Natural killer cell (primary cell): ENCODE data around the gene RNF222. TPM values are rescaled to one million over a fixed set of nuclear protein-coding genes. Genes with fewer than 3 reads are reported as not detected.

Experiments used
- ATAC-seq, 3 donors: fragments of 150-1000 bp in 2 of 3; fragments of 200-7000 bp in 1 of 3; cut with Tn5 transposase; 1 replicate in 1 of 3; 2 replicates in 2 of 3; pipeline ENCODE4 v1.10.0; 2021; ENCODE audit warnings: mild to moderate bottlenecking in 2 of 3, moderate library complexity in 2 of 3
- DNase-seq, 2 donors: peaks; one replicate each; pipeline versions ENCODE4 v3.0.0 to v3.0.0-alpha.2; 2013 to 2021; ENCODE audit warnings: mixed read lengths in 1 of 2
- H3K27ac ChIP-seq: one replicate; pipeline ENCODE4 v1.5.1; 2013; ENCODE audit warnings: mild to moderate bottlenecking, low read length
- H3K27me3 ChIP-seq: one replicate; pipeline ENCODE4 v1.6.1; 2013; ENCODE audit warnings: low read length; ENCODE audit not compliant: control insufficient read depth, insufficient read depth
- H3K36me3 ChIP-seq: one replicate; pipeline ENCODE4 v1.6.1; 2013; ENCODE audit warnings: low read length; ENCODE audit not compliant: control insufficient read depth, insufficient read depth
- H3K4me1 ChIP-seq: one replicate; pipeline ENCODE4 v1.6.1; 2013; ENCODE audit warnings: low read length; ENCODE audit not compliant: control insufficient read depth, insufficient read depth
- H3K4me3 ChIP-seq: one replicate; pipeline ENCODE4 v1.5.1; 2013; ENCODE audit warnings: low read length
- H3K9me3 ChIP-seq: one replicate; pipeline ENCODE4 v1.6.1; 2013; ENCODE audit warnings: low read length; ENCODE audit not compliant: control insufficient read depth, insufficient read depth
- H3K27ac Mint-ChIP-seq, 2 donors: one replicate each; pipeline ENCODE4 v1.8.0; 2022; ENCODE audit warnings: mild to moderate bottlenecking in 2 of 2, mixed read lengths in 2 of 2, moderate library complexity in 1 of 2
- H3K27me3 Mint-ChIP-seq, 2 donors: one replicate each; pipeline ENCODE4 v1.8.0; 2022; ENCODE audit warnings: low read depth in 2 of 2, mixed read lengths in 2 of 2
- H3K36me3 Mint-ChIP-seq: one replicate; pipeline ENCODE4 v1.8.0; 2022; ENCODE audit warnings: mixed read lengths
- H3K4me1 Mint-ChIP-seq, 2 donors: one replicate each; pipeline ENCODE4 v1.8.0; 2022; ENCODE audit warnings: mixed read lengths in 2 of 2
- H3K4me3 Mint-ChIP-seq: one replicate; pipeline ENCODE4 v1.8.0; 2022; ENCODE audit warnings: mild to moderate bottlenecking, moderate library complexity, mixed read lengths
- H3K9me3 Mint-ChIP-seq, 2 donors: one replicate each; pipeline ENCODE4 v1.8.0; 2022; ENCODE audit warnings: mixed read lengths in 2 of 2
- WGBS: methylation state at CpG from one replicate; pipeline ENCODE4 v1.1.7; 2013; ENCODE audit warnings: missing lambda C conversion rate; ENCODE audit not compliant: insufficient coverage; 5-methylcytosine and 5-hydroxymethylcytosine counted together
- intact Hi-C: fragments of 100-400 bp; cut with micrococcal nuclease; formaldehyde crosslinking; loops from one replicate; pipeline ENCODE4 v1.14.2; 2022
- total RNA-seq, 4 donors: library from RNA; stranded (reverse); fragments of 120-200 nt in 1 of 4; gene quantifications; one replicate each; pipeline versions ENCODE4 v1.2.3 to v1.2.4, GENCODE V29; 2013 to 2022
- TF ChIP-seq, protein P1 (sequence below): fragments of 200-600 bp; IDR thresholded peaks from one replicate; pipeline ENCODE4 v1.8.0; 2022; ENCODE audit warnings: antibody characterized with exemption

The RNF222 gene
- total RNA-seq, 3 donors from 2014 or later (not counting 1 experiment from before 2014, with no cell fraction given): 0.35 to 1.1 (median 0.52) TPM

DNA sequence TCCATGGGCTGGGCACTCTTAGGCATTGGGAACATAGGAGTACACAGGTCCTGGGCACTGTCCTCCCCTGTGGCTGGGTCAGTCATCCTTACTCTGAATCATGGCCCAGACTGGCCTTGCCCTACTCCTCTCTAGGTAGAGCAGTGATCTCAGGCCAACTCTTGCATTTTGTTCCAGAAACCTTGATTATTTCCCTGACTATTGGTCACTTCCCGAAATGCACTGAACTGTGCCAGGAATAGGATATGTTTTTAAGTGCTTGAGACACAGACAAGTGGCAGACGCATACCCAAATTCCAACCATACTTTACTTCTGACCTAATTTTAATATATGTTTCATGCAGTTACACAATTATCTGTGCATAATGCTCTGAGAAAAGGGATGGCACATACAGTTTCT lies 31.4 kb downstream of the RNF222 start:
- no peaks in the 10 kb centered on the region for H3K4me1 Mint-ChIP-seq

GRCh38 chr17:8365143-8365542 lies 32.5 kb downstream of the RNF222 start:
- Histone ChIP-seq H3K27ac (no peak overlapping the region), H3K27me3 (no peaks in the 10 kb centered on the region), H3K36me3 (peaks cover 12% of the 10 kb centered on the region), H3K9me3 (no peaks in the 10 kb centered on the region), H3K4me1 (no peaks in the 10 kb centered on the region), H3K4me3 (no peak overlapping the region)
- intact Hi-C loops: no loop called here
- H3K9me3 Mint-ChIP-seq: no peaks in the 10 kb centered on the region
- peaks cover 0 to 3% of the 10 kb centered on the region in 2 donors for H3K4me1 Mint-ChIP-seq
- H3K4me3 Mint-ChIP-seq: no peak overlapping the region
- ATAC-seq (no peak), DNase-seq (no peak)
- no peaks in the 10 kb centered on the region for H3K27me3 Mint-ChIP-seq
- H3K27ac Mint-ChIP-seq: no peak overlapping the region
- TF ChIP-seq, protein P1, sequence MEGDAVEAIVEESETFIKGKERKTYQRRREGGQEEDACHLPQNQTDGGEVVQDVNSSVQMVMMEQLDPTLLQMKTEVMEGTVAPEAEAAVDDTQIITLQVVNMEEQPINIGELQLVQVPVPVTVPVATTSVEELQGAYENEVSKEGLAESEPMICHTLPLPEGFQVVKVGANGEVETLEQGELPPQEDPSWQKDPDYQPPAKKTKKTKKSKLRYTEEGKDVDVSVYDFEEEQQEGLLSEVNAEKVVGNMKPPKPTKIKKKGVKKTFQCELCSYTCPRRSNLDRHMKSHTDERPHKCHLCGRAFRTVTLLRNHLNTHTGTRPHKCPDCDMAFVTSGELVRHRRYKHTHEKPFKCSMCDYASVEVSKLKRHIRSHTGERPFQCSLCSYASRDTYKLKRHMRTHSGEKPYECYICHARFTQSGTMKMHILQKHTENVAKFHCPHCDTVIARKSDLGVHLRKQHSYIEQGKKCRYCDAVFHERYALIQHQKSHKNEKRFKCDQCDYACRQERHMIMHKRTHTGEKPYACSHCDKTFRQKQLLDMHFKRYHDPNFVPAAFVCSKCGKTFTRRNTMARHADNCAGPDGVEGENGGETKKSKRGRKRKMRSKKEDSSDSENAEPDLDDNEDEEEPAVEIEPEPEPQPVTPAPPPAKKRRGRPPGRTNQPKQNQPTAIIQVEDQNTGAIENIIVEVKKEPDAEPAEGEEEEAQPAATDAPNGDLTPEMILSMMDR: no peak
- 85% methylated on average over 1 of the region's 1 CpG for WGBS
- peaks cover 12% of the 10 kb centered on the region for H3K36me3 Mint-ChIP-seq

More for the DNA sequence above, 31.4 kb downstream of the RNF222 start:
- no peaks in the 10 kb centered on the region for H3K9me3 Mint-ChIP-seq
- WGBS: 100% methylated on average over 1 of the region's 2 CpGs
- TF ChIP-seq, protein P1: no peak
- Histone ChIP-seq H3K36me3 (peaks cover 12% of the 10 kb centered on the region), H3K27me3 (no peaks in the 10 kb centered on the region), H3K4me3 (no peak overlapping the region), H3K27ac (no peak overlapping the region), H3K9me3 (no peaks in the 10 kb centered on the region), H3K4me1 (no peaks in the 10 kb centered on the region)
- no peak overlapping the region for H3K27ac Mint-ChIP-seq
- DNase-seq: no peak
- no peak for ATAC-seq
- peaks cover 15% of the 10 kb centered on the region for H3K36me3 Mint-ChIP-seq
- H3K4me3 Mint-ChIP-seq: no peak overlapping the region
- no peaks in the 10 kb centered on the region for H3K27me3 Mint-ChIP-seq
- intact Hi-C loops: no loop called here

- no peak overlapping the region for H3K27ac ChIP-seq
- intact Hi-C loops: no loop called here
- H3K4me1 Mint-ChIP-seq: peaks cover 0 to 3% of the 10 kb centered on the region in 2 donors
Observed at GRCh38 chr17:8362651-8363332, 34.8 kb downstream of the RNF222 start.

More at GRCh38 chr17:8362651-8363332, 34.8 kb downstream of the RNF222 start:
- Histone ChIP-seq H3K36me3 (no peaks in the 10 kb centered on the region), H3K4me1 (no peaks in the 10 kb centered on the region), H3K27me3 (no peaks in the 10 kb centered on the region), H3K4me3 (no peak overlapping the region), H3K9me3 (no peaks in the 10 kb centered on the region)
- TF ChIP-seq, protein P1: no peak
- H3K27ac Mint-ChIP-seq: no peak overlapping the region
- H3K4me3 Mint-ChIP-seq: no peak overlapping the region
- DNase-seq (no peak), ATAC-seq (no peak)
- H3K9me3 Mint-ChIP-seq: no peaks in the 10 kb centered on the region
- 90% methylated on average over 4 of the region's 4 CpGs for WGBS
- no peaks in the 10 kb centered on the region for H3K36me3 Mint-ChIP-seq
- H3K27me3 Mint-ChIP-seq: no peaks in the 10 kb centered on the region
